Liver (tissue), 9 donors: ENCODE measurements around the gene BOLL. TPM values are rescaled to one million over a fixed set of nuclear protein-coding genes. Genes with fewer than 3 reads are reported as not detected.

ENCODE experiments used
- DNase-seq: peaks from one replicate; pipeline ENCODE4 v3.0.0-alpha.2; 2017; ENCODE audit warnings: low spot score
- H3K27ac ChIP-seq, 2 donors: one replicate each; pipeline ENCODE4 v1.7.0; 2013; ENCODE audit warnings: inconsistent platforms in 2 of 2, low read length in 2 of 2, control low read depth in 1 of 2, low read depth in 1 of 2, mild to moderate bottlenecking in 1 of 2
- H3K27me3 ChIP-seq, 4 donors: one replicate each; pipeline versions ENCODE4 v1.6.1 to v1.7.0; 2013; ENCODE audit warnings: low read length in 3 of 4, inconsistent platforms in 1 of 4, mild to moderate bottlenecking in 1 of 4, moderate library complexity in 1 of 4; ENCODE audit not compliant: control insufficient read depth in 4 of 4, insufficient read depth in 4 of 4
- H3K36me3 ChIP-seq, 4 donors: one replicate each; pipeline versions ENCODE4 v1.6.1 to v1.7.0; 2013; ENCODE audit warnings: low read length in 3 of 4, mild to moderate bottlenecking in 3 of 4, low read depth in 1 of 4, moderate library complexity in 1 of 4; ENCODE audit not compliant: control insufficient read depth in 4 of 4, insufficient read depth in 3 of 4
- H3K4me1 ChIP-seq, 4 donors: one replicate each; pipeline versions ENCODE4 v1.6.1 to v1.7.0; 2013; ENCODE audit warnings: low read length in 3 of 4, mild to moderate bottlenecking in 3 of 4, moderate library complexity in 1 of 4; ENCODE audit not compliant: control insufficient read depth in 4 of 4, insufficient read depth in 4 of 4
- H3K4me3 ChIP-seq, 3 donors: one replicate each; pipeline versions ENCODE4 v1.6.1 to v1.7.0; 2013; ENCODE audit warnings: low read length in 3 of 3, control low read depth in 1 of 3, low read depth in 1 of 3, mild to moderate bottlenecking in 1 of 3
- H3K9ac ChIP-seq, 2 donors: one replicate each; pipeline ENCODE4 v1.7.0; 2013; ENCODE audit warnings: low read length in 2 of 2, mild to moderate bottlenecking in 2 of 2, moderate library complexity in 2 of 2, control low read depth in 1 of 2, low read depth in 1 of 2
- H3K9me3 ChIP-seq, 4 donors: one replicate each; pipeline versions ENCODE4 v1.6.1 to v1.7.0; 2013; ENCODE audit warnings: low read length in 3 of 4; ENCODE audit not compliant: control insufficient read depth in 4 of 4
- EGR1 ChIP-seq, 2 donors: IDR thresholded peaks; 2 replicates each; pipeline ENCODE4 v1.6.1; 2016 to 2018; ENCODE audit warnings: antibody characterized with exemption in 2 of 2, low read depth in 2 of 2
- FOXA1 ChIP-seq: IDR thresholded peaks from 2 replicates; pipeline ENCODE4 v1.6.1; 2016; ENCODE audit warnings: antibody characterized with exemption
- FOXA2 ChIP-seq: IDR thresholded peaks from 2 replicates; pipeline ENCODE4 v1.6.1; 2016; ENCODE audit warnings: antibody characterized with exemption
- GABPA ChIP-seq, 2 donors: IDR thresholded peaks in 1 of 2; conservative IDR thresholded peaks in 1 of 2; 2 replicates each; pipeline ENCODE4 v1.6.1; 2016; ENCODE audit warnings: antibody characterized with exemption in 2 of 2, mild to moderate bottlenecking in 1 of 2, moderate library complexity in 1 of 2
- HNF4A ChIP-seq, 2 donors: conservative IDR thresholded peaks; 2 replicates each; pipeline ENCODE4 v1.6.1; 2016; ENCODE audit warnings: antibody characterized with exemption in 2 of 2, mild to moderate bottlenecking in 2 of 2
- HNF4G ChIP-seq: IDR thresholded peaks from 2 replicates; pipeline ENCODE4 v1.6.1; 2016; ENCODE audit warnings: antibody characterized with exemption
- JUND ChIP-seq, 2 donors: IDR thresholded peaks; 2 replicates each; pipeline ENCODE4 v1.6.1; 2016; ENCODE audit warnings: antibody characterized with exemption in 2 of 2
- MAX ChIP-seq: IDR thresholded peaks from 2 replicates; pipeline ENCODE4 v1.6.1; 2016; ENCODE audit warnings: antibody characterized with exemption
- NR2F2 ChIP-seq: IDR thresholded peaks from 2 replicates; pipeline ENCODE4 v1.6.1; 2016; ENCODE audit warnings: antibody characterized with exemption
- SP1 ChIP-seq: IDR thresholded peaks from 2 replicates; pipeline ENCODE4 v1.6.1; 2018; ENCODE audit warnings: antibody characterized with exemption, mild to moderate bottlenecking
- TAF1 ChIP-seq: conservative IDR thresholded peaks from 2 replicates; pipeline ENCODE4 v1.6.1; 2016; ENCODE audit warnings: antibody characterized with exemption, mild to moderate bottlenecking
- YY1 ChIP-seq: IDR thresholded peaks from 2 replicates; pipeline ENCODE4 v1.6.1; 2016; ENCODE audit warnings: antibody characterized with exemption, mild to moderate bottlenecking
- whole genome bisulfite sequencing: extraction: QIAGEN DNeasy Blood & Tissue Kit; methylation state at CpG from one replicate; pipeline ENCODE4 v1.1.7; 2013; 5-methylcytosine and 5-hydroxymethylcytosine counted together
- polyA plus RNA-seq, 2 donors: library from polyadenylated mRNA; stranded (reverse) in 1 of 2; unstranded in 1 of 2; fragments of 200-250 nt in 1 of 2; fragments of >200 nt in 1 of 2; fragmentation: Nextera tagmentation in 1 of 2; extraction: Ambion mirVana in 1 of 2; gene quantifications; one replicate each; pipeline versions ENCODE4 v1.2.1 to v1.2.3, GENCODE V29; 2013 to 2015
- total RNA-seq, 2 donors: library from RNA; depleted of rRNA; stranded (reverse); fragments of >200 nt; gene quantifications; one replicate each; pipeline ENCODE4 v1.2.3, GENCODE V29; 2014
- TF ChIP-seq, protein P1 (sequence below): IDR thresholded peaks from 2 replicates; pipeline ENCODE4 v1.6.1; 2016; ENCODE audit warnings: antibody characterized with exemption, mild to moderate bottlenecking
- TF ChIP-seq, protein P2 (sequence below): fragments of 150-350 bp; IDR thresholded peaks from 2 replicates; pipeline ENCODE4 v1.5.1; 2017; ENCODE audit warnings: improper control_type of control experiment, low read depth, low read length; ENCODE audit not compliant: missing input control
- TF ChIP-seq, protein P3 (sequence below): IDR thresholded peaks from 2 replicates; pipeline ENCODE4 v1.6.1; 2016; ENCODE audit warnings: antibody characterized with exemption
- TF ChIP-seq, protein P4 (sequence below): IDR thresholded peaks from 2 replicates; pipeline ENCODE4 v1.6.1; 2016; ENCODE audit warnings: antibody characterized with exemption
- donor health status: healthy.
- donor health status: healthy.
- donor health status: healthy.
- donor health status: healthy.
- donor health status: healthy.

The BOLL gene
- total and polyA plus RNA-seq, 4 donors = not detected

- H3K4me1 ChIP-seq = peaks cover 2 to 34% (median 29%) of the 10 kb centered on the region in 4 donors
- peak overlapping the region; percentile 81 to 96 (median 86) for H3K4me3 ChIP-seq
- no peaks in the 10 kb centered on the region for H3K27me3 ChIP-seq
- peak overlapping the region; percentile 49 to 70 for H3K9ac ChIP-seq
- H3K36me3 ChIP-seq = no peaks in the 10 kb centered on the region
- peak overlapping the region; percentile 42 to 68 for H3K27ac ChIP-seq
- H3K9me3 ChIP-seq = no peaks in the 10 kb centered on the region
- peak; percentile 37 for DNase-seq
- TF ChIP-seq TAF1 (no peak), EGR1 (IDR thresholded peaks at IDR 0.05; ENCODE audit: low read depth in 2 of 2) (no peak), HNF4A (conservative IDR thresholded peaks at IDR 0.05) (no peak), NR2F2 (peak; percentile 32), HNF4G (no peak), MAX (no peak)
- TF ChIP-seq, protein P1, sequence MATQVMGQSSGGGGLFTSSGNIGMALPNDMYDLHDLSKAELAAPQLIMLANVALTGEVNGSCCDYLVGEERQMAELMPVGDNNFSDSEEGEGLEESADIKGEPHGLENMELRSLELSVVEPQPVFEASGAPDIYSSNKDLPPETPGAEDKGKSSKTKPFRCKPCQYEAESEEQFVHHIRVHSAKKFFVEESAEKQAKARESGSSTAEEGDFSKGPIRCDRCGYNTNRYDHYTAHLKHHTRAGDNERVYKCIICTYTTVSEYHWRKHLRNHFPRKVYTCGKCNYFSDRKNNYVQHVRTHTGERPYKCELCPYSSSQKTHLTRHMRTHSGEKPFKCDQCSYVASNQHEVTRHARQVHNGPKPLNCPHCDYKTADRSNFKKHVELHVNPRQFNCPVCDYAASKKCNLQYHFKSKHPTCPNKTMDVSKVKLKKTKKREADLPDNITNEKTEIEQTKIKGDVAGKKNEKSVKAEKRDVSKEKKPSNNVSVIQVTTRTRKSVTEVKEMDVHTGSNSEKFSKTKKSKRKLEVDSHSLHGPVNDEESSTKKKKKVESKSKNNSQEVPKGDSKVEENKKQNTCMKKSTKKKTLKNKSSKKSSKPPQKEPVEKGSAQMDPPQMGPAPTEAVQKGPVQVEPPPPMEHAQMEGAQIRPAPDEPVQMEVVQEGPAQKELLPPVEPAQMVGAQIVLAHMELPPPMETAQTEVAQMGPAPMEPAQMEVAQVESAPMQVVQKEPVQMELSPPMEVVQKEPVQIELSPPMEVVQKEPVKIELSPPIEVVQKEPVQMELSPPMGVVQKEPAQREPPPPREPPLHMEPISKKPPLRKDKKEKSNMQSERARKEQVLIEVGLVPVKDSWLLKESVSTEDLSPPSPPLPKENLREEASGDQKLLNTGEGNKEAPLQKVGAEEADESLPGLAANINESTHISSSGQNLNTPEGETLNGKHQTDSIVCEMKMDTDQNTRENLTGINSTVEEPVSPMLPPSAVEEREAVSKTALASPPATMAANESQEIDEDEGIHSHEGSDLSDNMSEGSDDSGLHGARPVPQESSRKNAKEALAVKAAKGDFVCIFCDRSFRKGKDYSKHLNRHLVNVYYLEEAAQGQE = no peak
- 20% methylated on average over 38 of the region's 38 CpGs for WGBS
Measured at GRCh38 chr2:197705912-197706838, 78.9 kb downstream of the BOLL start.

- Histone ChIP-seq H3K27ac (peak within 1 kb of the TSS; percentile 80 to 91), H3K4me1 (peaks cover 2 to 34% (median 29%) of the 10 kb centered on the region in 4 donors)
- under 1% methylated on average over 86 of the region's 86 CpGs for WGBS
- TF ChIP-seq MAX = peak; percentile 62
- TF ChIP-seq, protein P2, sequence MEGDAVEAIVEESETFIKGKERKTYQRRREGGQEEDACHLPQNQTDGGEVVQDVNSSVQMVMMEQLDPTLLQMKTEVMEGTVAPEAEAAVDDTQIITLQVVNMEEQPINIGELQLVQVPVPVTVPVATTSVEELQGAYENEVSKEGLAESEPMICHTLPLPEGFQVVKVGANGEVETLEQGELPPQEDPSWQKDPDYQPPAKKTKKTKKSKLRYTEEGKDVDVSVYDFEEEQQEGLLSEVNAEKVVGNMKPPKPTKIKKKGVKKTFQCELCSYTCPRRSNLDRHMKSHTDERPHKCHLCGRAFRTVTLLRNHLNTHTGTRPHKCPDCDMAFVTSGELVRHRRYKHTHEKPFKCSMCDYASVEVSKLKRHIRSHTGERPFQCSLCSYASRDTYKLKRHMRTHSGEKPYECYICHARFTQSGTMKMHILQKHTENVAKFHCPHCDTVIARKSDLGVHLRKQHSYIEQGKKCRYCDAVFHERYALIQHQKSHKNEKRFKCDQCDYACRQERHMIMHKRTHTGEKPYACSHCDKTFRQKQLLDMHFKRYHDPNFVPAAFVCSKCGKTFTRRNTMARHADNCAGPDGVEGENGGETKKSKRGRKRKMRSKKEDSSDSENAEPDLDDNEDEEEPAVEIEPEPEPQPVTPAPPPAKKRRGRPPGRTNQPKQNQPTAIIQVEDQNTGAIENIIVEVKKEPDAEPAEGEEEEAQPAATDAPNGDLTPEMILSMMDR = no peak
- TF ChIP-seq, protein P3, sequence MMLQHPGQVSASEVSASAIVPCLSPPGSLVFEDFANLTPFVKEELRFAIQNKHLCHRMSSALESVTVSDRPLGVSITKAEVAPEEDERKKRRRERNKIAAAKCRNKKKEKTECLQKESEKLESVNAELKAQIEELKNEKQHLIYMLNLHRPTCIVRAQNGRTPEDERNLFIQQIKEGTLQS = no peak
- TF ChIP-seq, protein P4, sequence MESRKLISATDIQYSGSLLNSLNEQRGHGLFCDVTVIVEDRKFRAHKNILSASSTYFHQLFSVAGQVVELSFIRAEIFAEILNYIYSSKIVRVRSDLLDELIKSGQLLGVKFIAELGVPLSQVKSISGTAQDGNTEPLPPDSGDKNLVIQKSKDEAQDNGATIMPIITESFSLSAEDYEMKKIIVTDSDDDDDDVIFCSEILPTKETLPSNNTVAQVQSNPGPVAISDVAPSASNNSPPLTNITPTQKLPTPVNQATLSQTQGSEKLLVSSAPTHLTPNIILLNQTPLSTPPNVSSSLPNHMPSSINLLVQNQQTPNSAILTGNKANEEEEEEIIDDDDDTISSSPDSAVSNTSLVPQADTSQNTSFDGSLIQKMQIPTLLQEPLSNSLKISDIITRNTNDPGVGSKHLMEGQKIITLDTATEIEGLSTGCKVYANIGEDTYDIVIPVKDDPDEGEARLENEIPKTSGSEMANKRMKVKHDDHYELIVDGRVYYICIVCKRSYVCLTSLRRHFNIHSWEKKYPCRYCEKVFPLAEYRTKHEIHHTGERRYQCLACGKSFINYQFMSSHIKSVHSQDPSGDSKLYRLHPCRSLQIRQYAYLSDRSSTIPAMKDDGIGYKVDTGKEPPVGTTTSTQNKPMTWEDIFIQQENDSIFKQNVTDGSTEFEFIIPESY = no peak
- TF ChIP-seq FOXA2 = no peak
- peak; percentile 2 for TF ChIP-seq SP1
- peak; percentile 92 for TF ChIP-seq YY1
- TF ChIP-seq NR2F2 = no peak
- TF ChIP-seq, protein P1 = peak; percentile 57
- no peak for TF ChIP-seq HNF4G
- peak; percentile 37 to 54 for TF ChIP-seq HNF4A (conservative IDR thresholded peaks at IDR 0.05)
- no peak for TF ChIP-seq EGR1 (IDR thresholded peaks at IDR 0.05; ENCODE audit: low read depth in 2 of 2)
- peak; percentile 26 for TF ChIP-seq TAF1
- TF ChIP-seq JUND (IDR thresholded peaks at IDR 0.05) = no peak
- no peak for TF ChIP-seq FOXA1
- TF ChIP-seq GABPA (IDR thresholded peaks at IDR 0.05 in 1 of 2, conservative IDR thresholded peaks at IDR 0.05 in 1 of 2) = peak in 1 of 2 donors; percentile 37
Measured at GRCh38 chr2:197705121-197705911, 79.8 kb downstream of the BOLL start, which contains the start of gene MARS2. Gene MARS2, plus strand, starts transcription at chr2:197705369. Its CDS starts 37 bp downstream, at chr2:197705406.

More at GRCh38 chr2:197705121-197705911, 79.8 kb downstream of the BOLL start, which contains the start of gene MARS2:
- peak within 1 kb of the TSS; percentile 77 to 94 for H3K9ac ChIP-seq
- peak; percentile 93 for DNase-seq
- H3K27me3 ChIP-seq = no peaks in the 10 kb centered on the region
- H3K36me3 ChIP-seq = no peaks in the 10 kb centered on the region
- peak within 1 kb of the TSS; percentile 86 to 96 (median 86) for H3K4me3 ChIP-seq
- no peaks in the 10 kb centered on the region for H3K9me3 ChIP-seq
